Heart left ventricle (tissue), 13 donors: ENCODE results near the gene CISH.

Experiments
- POLR2A ChIP-seq, 2 donors: fragments of 450-650 bp; IDR thresholded peaks; one replicate each; pipeline ENCODE4 v1.6.1; 2017; ENCODE audit warnings: antibody characterized with exemption in 2 of 2, mild to moderate bottlenecking in 2 of 2, moderate library complexity in 2 of 2
- TF ChIP-seq, protein P1 (sequence below), 12 donors: fragments of 200-600 bp; sonication (generic) in 4 of 12; IDR thresholded peaks; one replicate each; pipeline versions ENCODE4 v1.5.0 to v1.8.0; 2018 to 2022; ENCODE audit warnings: antibody characterized with exemption in 12 of 12, mild to moderate bottlenecking in 5 of 12
- donor health status: ischemic (EF 13 %, LVEDD 7.1; RV severe dilation, severe dysfunction).
- donor health status: DM: no; HTN: yes; CAD: no.
- donor health status: DM: no; HTN: no; CAD: no.
- donor health status: ischemic (EF 25% LVEDD 6.9; RV normal size, moderate dysfunction).
- donor health status: ischemic (EF 25% LVEDD 5.7; RV mildly dilated, moderate dysfunction).
- donor health status: ischemic (EF 35%, LVEDD 5.7; RV mildly dilated, moderate dysfunction).
- donor health status: nonischemic (EF 11% LVEDD 7.7; RV severe dilation, severe dysfunction).
- donor health status: DM: yes; HTN: yes; CAD: no.
- donor health status: PGD.
- donor health status: ischemic (EF 29% LVEDD 5.4; RV normal size, mild dysfunction).
- donor health status: nonischemic (EF 23%, LVEDD 6.1; RV moderate dilation, normal function).

DNA sequence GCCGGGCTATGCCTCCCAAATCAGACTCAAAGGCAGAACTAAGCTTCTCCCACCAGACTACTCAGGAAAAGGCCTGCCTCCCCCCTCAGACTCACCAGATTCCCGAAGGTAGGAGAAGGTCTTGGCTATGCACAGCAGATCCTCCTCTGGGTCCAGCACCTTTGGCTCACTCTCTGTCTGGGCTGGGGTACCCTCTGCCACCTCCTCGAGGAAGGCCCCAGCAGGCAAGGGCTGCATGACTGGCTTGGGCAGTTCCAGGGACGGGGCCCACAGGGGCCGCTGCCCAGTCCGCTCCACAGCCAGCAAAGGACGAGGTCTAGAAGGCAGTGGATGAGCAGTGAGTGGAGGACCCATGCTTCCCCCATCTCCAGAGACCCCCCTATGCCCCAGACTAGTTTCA, 3.3 kb downstream of the CISH start:
- TF ChIP-seq, protein P1, sequence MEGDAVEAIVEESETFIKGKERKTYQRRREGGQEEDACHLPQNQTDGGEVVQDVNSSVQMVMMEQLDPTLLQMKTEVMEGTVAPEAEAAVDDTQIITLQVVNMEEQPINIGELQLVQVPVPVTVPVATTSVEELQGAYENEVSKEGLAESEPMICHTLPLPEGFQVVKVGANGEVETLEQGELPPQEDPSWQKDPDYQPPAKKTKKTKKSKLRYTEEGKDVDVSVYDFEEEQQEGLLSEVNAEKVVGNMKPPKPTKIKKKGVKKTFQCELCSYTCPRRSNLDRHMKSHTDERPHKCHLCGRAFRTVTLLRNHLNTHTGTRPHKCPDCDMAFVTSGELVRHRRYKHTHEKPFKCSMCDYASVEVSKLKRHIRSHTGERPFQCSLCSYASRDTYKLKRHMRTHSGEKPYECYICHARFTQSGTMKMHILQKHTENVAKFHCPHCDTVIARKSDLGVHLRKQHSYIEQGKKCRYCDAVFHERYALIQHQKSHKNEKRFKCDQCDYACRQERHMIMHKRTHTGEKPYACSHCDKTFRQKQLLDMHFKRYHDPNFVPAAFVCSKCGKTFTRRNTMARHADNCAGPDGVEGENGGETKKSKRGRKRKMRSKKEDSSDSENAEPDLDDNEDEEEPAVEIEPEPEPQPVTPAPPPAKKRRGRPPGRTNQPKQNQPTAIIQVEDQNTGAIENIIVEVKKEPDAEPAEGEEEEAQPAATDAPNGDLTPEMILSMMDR (IDR thresholded peaks at IDR 0.05) = no peak
- TF ChIP-seq POLR2A (IDR thresholded peaks at IDR 0.05) = no peak
